IMR-90 (cell line): ENCODE measurements around the gene ZNF581. TPM values are rescaled to one million over a fixed set of nuclear protein-coding genes. Genes with fewer than 3 reads are reported as not detected.

Experiments
- ATAC-seq: fragments of 200-7000 bp; cut with Tn5 transposase; 2 replicates; pipeline ENCODE4 v1.9.1; 2020; ENCODE audit warnings: low read depth, mild to moderate bottlenecking, moderate library complexity
- BruUV-seq: library from RNA; stranded (reverse); fragments of 400-500 nt; replicated peaks from 2 replicates; lab custom pipeline; 2021; lab: Mats Ljungman, UMichigan
- CTCF ChIA-PET: fragments of 300-600 bp; formaldehyde crosslinking; extraction: SDS; loops from one replicate; lab custom pipeline; 2021; ENCODE audit warnings: antibody characterized with exemption; lab: Yijun Ruan, JAX
- POLR2A ChIA-PET: fragments of 300-600 bp; sonication (Branson Sonifier 250); formaldehyde crosslinking; loops from one replicate; lab custom pipeline; 2022; ENCODE audit warnings: antibody characterized with exemption; ENCODE audit not compliant: unreplicated experiment; lab: Charles Lee
- DNase-seq: peaks from one replicate; pipeline ENCODE4 v3.0.0; 2013
- H2AFZ ChIP-seq: replicated peaks from 2 replicates; pipeline ENCODE3; 2013; ENCODE audit warnings: low read length, mild to moderate bottlenecking; ENCODE audit not compliant: poor library complexity
- H2AK5ac ChIP-seq: 2 replicates; pipeline ENCODE4 v1.6.1; 2013; ENCODE audit warnings: low read depth, low read length, inconsistent platforms
- H2AK9ac ChIP-seq: replicated peaks from 2 replicates; pipeline ENCODE3; 2013; ENCODE audit warnings: mild to moderate bottlenecking, low read depth, low read length, moderate library complexity; ENCODE audit not compliant: poor library complexity
- H2BK120ac ChIP-seq: 2 replicates; pipeline ENCODE4 v1.6.1; 2013; ENCODE audit warnings: low read depth, low read length, inconsistent platforms
- H2BK15ac ChIP-seq: 3 replicates; pipeline ENCODE4 v1.6.1; 2013; ENCODE audit warnings: low read depth, low read length, inconsistent platforms
- H2BK20ac ChIP-seq: 2 replicates; pipeline ENCODE4 v1.6.1; 2013; ENCODE audit warnings: low read depth, mild to moderate bottlenecking, inconsistent platforms, low read length, moderate library complexity
- H2BK5ac ChIP-seq: 2 replicates; pipeline ENCODE4 v1.6.1; 2013; ENCODE audit warnings: mild to moderate bottlenecking, low read depth, low read length, inconsistent platforms; ENCODE audit not compliant: poor library complexity, severe bottlenecking
- H3K14ac ChIP-seq: replicated peaks from 2 replicates; pipeline ENCODE4 v1.6.1; 2013; ENCODE audit warnings: low read depth, low read length, inconsistent platforms
- H3K18ac ChIP-seq: 2 replicates; pipeline ENCODE4 v1.6.1; 2013; ENCODE audit warnings: low read depth, low read length, control low read depth
- H3K23ac ChIP-seq: 2 replicates; pipeline ENCODE4 v1.6.1; 2013; ENCODE audit warnings: low read depth, low read length, inconsistent platforms
- H3K27ac ChIP-seq: 2 replicates; pipeline ENCODE4 v1.5.1; 2013; ENCODE audit warnings: mild to moderate bottlenecking, control low read depth, low read length; ENCODE audit not compliant: insufficient read depth
- H3K27me3 ChIP-seq: 2 replicates; pipeline ENCODE4 v1.6.1; 2013; ENCODE audit warnings: low read length; ENCODE audit not compliant: control insufficient read depth, insufficient read depth
- H3K36me3 ChIP-seq: 2 replicates; pipeline ENCODE4 v1.6.1; 2013; ENCODE audit warnings: low read length, mixed read lengths; ENCODE audit not compliant: control insufficient read depth, insufficient read depth
- H3K4ac ChIP-seq: 2 replicates; pipeline ENCODE4 v1.6.1; 2013; ENCODE audit warnings: low read depth, low read length, inconsistent platforms
- H3K4me1 ChIP-seq: 2 replicates; pipeline ENCODE4 v1.6.1; 2013; ENCODE audit warnings: low read length, mixed read lengths; ENCODE audit not compliant: control insufficient read depth, insufficient read depth
- H3K4me2 ChIP-seq: 2 replicates; pipeline ENCODE4 v1.6.1; 2013; ENCODE audit warnings: low read depth, mild to moderate bottlenecking, control low read depth, low read length, moderate library complexity
- H3K4me3 ChIP-seq: 2 replicates; pipeline ENCODE4 v1.5.1; 2013; ENCODE audit warnings: low read depth, mild to moderate bottlenecking, control low read depth, low read length, moderate library complexity; ENCODE audit not compliant: insufficient read depth
- H3K56ac ChIP-seq: 2 replicates; pipeline ENCODE4 v1.6.1; 2013; ENCODE audit warnings: low read length, inconsistent platforms; ENCODE audit not compliant: insufficient read depth; ENCODE audit errors: extremely low read depth
- H3K79me1 ChIP-seq, 2 experiments: 2 replicates each; pipeline ENCODE4 v1.6.1; 2013; ENCODE audit warnings: low read length in 2 of 2, inconsistent platforms in 1 of 2, low read depth in 1 of 2
- H3K9ac ChIP-seq: 2 replicates; pipeline ENCODE4 v1.6.1; 2013; ENCODE audit warnings: low read depth, low read length, control low read depth
- H3K9me1 ChIP-seq: 2 replicates; pipeline ENCODE4 v1.6.1; 2013; ENCODE audit warnings: low read length, inconsistent platforms; ENCODE audit not compliant: insufficient read depth
- H3K9me3 ChIP-seq: 2 replicates; pipeline ENCODE4 v1.6.1; 2013; ENCODE audit warnings: low read length; ENCODE audit not compliant: control insufficient read depth, insufficient read depth
- H4K20me1 ChIP-seq: 2 replicates; pipeline ENCODE4 v1.6.1; 2013; ENCODE audit warnings: low read length, inconsistent platforms; ENCODE audit not compliant: insufficient read depth
- H4K5ac ChIP-seq: 2 replicates; pipeline ENCODE4 v1.6.1; 2013; ENCODE audit warnings: mild to moderate bottlenecking, low read depth, low read length, control low read depth
- H4K8ac ChIP-seq, 2 experiments: 2 replicates each; pipeline ENCODE4 v1.6.1; 2013; ENCODE audit warnings: low read depth in 2 of 2, low read length in 2 of 2, control low read depth in 1 of 2, inconsistent platforms in 1 of 2
- H4K91ac ChIP-seq: 2 replicates; pipeline ENCODE4 v1.6.1; 2013; ENCODE audit warnings: low read depth, low read length, inconsistent platforms; ENCODE audit not compliant: insufficient read depth
- BHLHE40 ChIP-seq: fragments of 150-350 bp; IDR thresholded peaks from 2 replicates; pipeline ENCODE4 v1.6.1; 2016; ENCODE audit warnings: mild to moderate bottlenecking, low read depth, low read length
- CEBPB ChIP-seq: IDR thresholded peaks from 2 replicates; pipeline ENCODE4 v1.6.1; 2012; ENCODE audit warnings: low read depth, low read length, improper control_type of control experiment
- CHD1 ChIP-seq: IDR thresholded peaks from 2 replicates; pipeline ENCODE4 v1.6.1; 2012; ENCODE audit warnings: low read depth, low read length, improper control_type of control experiment
- CTCF ChIP-seq: conservative IDR thresholded peaks from 2 replicates; pipeline ENCODE4 v1.5.1; 2012; ENCODE audit warnings: mild to moderate bottlenecking, low read depth, low read length, improper control_type of control experiment
- ELK1 ChIP-seq: fragments of 150-350 bp; IDR thresholded peaks from 2 replicates; pipeline ENCODE4 v1.6.1; 2016; ENCODE audit warnings: low read depth, mild to moderate bottlenecking, low read length, moderate library complexity, borderline replicate concordance
- FOS ChIP-seq: fragments of 150-350 bp; IDR thresholded peaks from 2 replicates; pipeline ENCODE4 v1.6.1; 2016; ENCODE audit warnings: low read depth, low read length
- MAFK ChIP-seq: IDR thresholded peaks from 2 replicates; pipeline ENCODE4 v1.6.1; 2012; ENCODE audit warnings: low read depth, low read length, improper control_type of control experiment
- MAZ ChIP-seq: IDR thresholded peaks from 2 replicates; pipeline ENCODE4 v1.6.1; 2012; ENCODE audit warnings: low read depth, mild to moderate bottlenecking, low read length, improper control_type of control experiment, moderate library complexity, borderline replicate concordance
- MXI1 ChIP-seq: IDR thresholded peaks from 2 replicates; pipeline ENCODE4 v1.6.1; 2012; ENCODE audit warnings: low read depth, mild to moderate bottlenecking, low read length, moderate library complexity, borderline replicate concordance
- NFE2L2 ChIP-seq: fragments of 150-350 bp; IDR thresholded peaks from 2 replicates; pipeline ENCODE4 v1.6.1; 2016; ENCODE audit warnings: low read depth, mild to moderate bottlenecking, low read length
- POLR2A ChIP-seq: IDR thresholded peaks from 2 replicates; pipeline ENCODE4 v1.6.1; 2012; ENCODE audit warnings: mild to moderate bottlenecking, low read depth, low read length
- RAD21 ChIP-seq: IDR thresholded peaks from 2 replicates; pipeline ENCODE4 v1.6.1; 2012; ENCODE audit warnings: low read length, improper control_type of control experiment
- RCOR1 ChIP-seq: IDR thresholded peaks from 2 replicates; pipeline ENCODE4 v1.6.1; 2012; ENCODE audit warnings: mild to moderate bottlenecking, low read length, improper control_type of control experiment; ENCODE audit not compliant: insufficient replicate concordance
- RFX5 ChIP-seq: IDR thresholded peaks from 2 replicates; pipeline ENCODE4 v1.8.0; 2012; ENCODE audit warnings: low read depth, mild to moderate bottlenecking, low read length, moderate library complexity
- SMC3 ChIP-seq: fragments of 150-350 bp; IDR thresholded peaks from 2 replicates; pipeline ENCODE4 v1.6.1; 2016; ENCODE audit warnings: low read depth, mild to moderate bottlenecking, antibody characterized with exemption, low read length, moderate library complexity
- WGBS, 2 experiments: methylation state at CpG; one replicate each; pipeline versions ENCODE4 v1.1.5 to v1.1.7; 2013; ENCODE audit warnings: missing lambda C conversion rate in 2 of 2; ENCODE audit not compliant: insufficient read length in 1 of 2; ENCODE audit errors: extremely low coverage in 2 of 2; 5-methylcytosine and 5-hydroxymethylcytosine counted together
- dilution Hi-C: fragments of 300-500 bp; cut with HindIII; formaldehyde crosslinking; loops from one replicate; pipeline ENCODE4 v1.14.3; 2018; ENCODE audit warnings: low sequenced_read_pairs; ENCODE audit not compliant: unreplicated experiment
- in situ Hi-C: fragments of 300-500 bp; cut with MboI; formaldehyde crosslinking; loops from 3 replicates; pipeline ENCODE4 v1.14.3; 2019; ENCODE audit warnings: low sequenced_read_pairs, inconsistent platforms, mixed read lengths
- intact Hi-C: fragments of 100-400 bp; cut with micrococcal nuclease; formaldehyde crosslinking; loops from 2 replicates; pipeline ENCODE4 v1.10.0; 2022
- polyA plus RNA-seq, 3 experiments: library from polyadenylated mRNA; depleted of rRNA; stranded (reverse); fragments of >200 nt; gene quantifications; 2 replicates each; pipeline ENCODE4 v1.2.3, GENCODE V29; 2012; ENCODE audit warnings: low replicate concordance in 1 of 3
- total RNA-seq: library from RNA; depleted of rRNA; stranded (reverse); fragments of >200 nt; gene quantifications from 2 replicates; pipeline ENCODE4 v1.2.3, GENCODE V29; 2012
- TF ChIP-seq, protein P1 (sequence below): fragments of 150-350 bp; IDR thresholded peaks from 2 replicates; pipeline ENCODE4 v1.6.1; 2017; ENCODE audit warnings: mild to moderate bottlenecking, antibody characterized with exemption, low read length, low read depth

ZNF581 gene
- total and polyA plus RNA-seq, 2 of the 4 experiments (the other 2 are of a cell fraction) = 9.7 to 21.9 TPM

DNA sequence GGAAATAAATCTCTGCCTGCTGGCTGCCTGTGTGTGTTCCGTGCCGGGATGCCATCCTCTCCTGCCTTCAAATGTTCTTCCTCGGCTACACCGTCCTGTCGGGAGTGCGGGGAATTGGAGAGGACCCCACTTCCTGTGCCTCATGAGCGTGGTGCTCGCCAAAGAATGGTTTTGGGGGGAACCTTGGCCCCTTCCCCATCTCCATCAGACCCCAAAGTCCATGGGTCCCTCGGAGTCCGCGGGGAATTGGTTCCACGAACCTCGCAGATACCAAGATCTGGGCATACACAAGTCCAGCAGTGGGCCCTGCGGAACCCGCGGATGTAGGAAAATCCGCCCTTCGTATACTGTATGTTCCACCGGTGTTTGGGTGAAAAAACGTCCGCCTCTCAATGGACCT lies 40.3 kb upstream of the ZNF581 start:
- Histone ChIP-seq H2BK5ac (no peak overlapping the region), H3K23ac (no peak overlapping the region), H3K4me2 (no peak overlapping the region), H2AK5ac (no peak overlapping the region), H3K56ac (no peak overlapping the region), H3K9me3 (no peaks in the 10 kb centered on the region), H4K8ac (no peak overlapping the region), H3K4me3 (no peak overlapping the region), H4K5ac (no peak overlapping the region), H2BK20ac (no peak overlapping the region), H3K18ac (no peak overlapping the region), H3K36me3 (0 out of 2 replicates have a peak, but pooled peaks cover 1% of the 10 kb centered on the region), H3K4me1 (peaks cover 9% of the 10 kb centered on the region), H3K4ac (no peak overlapping the region), H2AK9ac (peak overlapping the region; percentile 17), H3K27me3 (no peaks in the 10 kb centered on the region), H2BK15ac (no peak overlapping the region), H4K91ac (no peak overlapping the region), H3K79me1 (peaks cover 29 to 50% of the 10 kb centered on the region in 2 experiments), H4K20me1 (peaks cover 24% of the 10 kb centered on the region; the same call in 1 of the 2 replicates), H3K27ac (no peak overlapping the region), H3K9me1 (peaks cover 11% of the 10 kb centered on the region; the same call in 1 of the 2 replicates), H2AFZ (no peak overlapping the region), H3K14ac (no peak overlapping the region), H2BK120ac (no peak overlapping the region), H3K9ac (no peak overlapping the region)
- TF ChIP-seq BHLHE40 = no peak
- TF ChIP-seq CTCF = no peak
- TF ChIP-seq NFE2L2 = no peak
- TF ChIP-seq MXI1 = no peak
- TF ChIP-seq MAFK = no peak
- TF ChIP-seq CEBPB = no peak
- no peak for TF ChIP-seq RFX5
- TF ChIP-seq, protein P1, sequence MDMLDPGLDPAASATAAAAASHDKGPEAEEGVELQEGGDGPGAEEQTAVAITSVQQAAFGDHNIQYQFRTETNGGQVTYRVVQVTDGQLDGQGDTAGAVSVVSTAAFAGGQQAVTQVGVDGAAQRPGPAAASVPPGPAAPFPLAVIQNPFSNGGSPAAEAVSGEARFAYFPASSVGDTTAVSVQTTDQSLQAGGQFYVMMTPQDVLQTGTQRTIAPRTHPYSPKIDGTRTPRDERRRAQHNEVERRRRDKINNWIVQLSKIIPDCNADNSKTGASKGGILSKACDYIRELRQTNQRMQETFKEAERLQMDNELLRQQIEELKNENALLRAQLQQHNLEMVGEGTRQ = no peak
- no peak for TF ChIP-seq RCOR1
- TF ChIP-seq RAD21 = no peak
- TF ChIP-seq CHD1 = no peak
- no peak for TF ChIP-seq MAZ
- TF ChIP-seq FOS = no peak
- TF ChIP-seq ELK1 = no peak
- TF ChIP-seq POLR2A = no peak
- TF ChIP-seq SMC3 = no peak
- no TSS peak for BruUV-seq
- no peak for ATAC-seq
- CTCF ChIA-PET = no interaction called here
- 92% methylated on average over 14 of the region's 21 CpGs; no CpG with 5 or more reads in 1 of the 2 experiments for WGBS, 2 experiments
- in situ Hi-C loops = no loop called here
- POLR2A ChIA-PET = no interaction called here
- dilution Hi-C loops = no loop called here
- intact Hi-C loops = no loop called here
- no peak for DNase-seq
